Transverse colon (tissue), 4 donors: ENCODE results near the gene LMO1. TPM values are rescaled to one million over a fixed set of nuclear protein-coding genes. Genes with fewer than 3 reads are reported as not detected.

Source experiments
- DNase-seq: peaks from one replicate; pipeline ENCODE4 v3.0.0-alpha.2; 2019
- H3K27ac ChIP-seq, 4 donors: fragments of 200-600 bp; sonication (generic); 2 replicates each; pipeline ENCODE4 v1.5.1; 2016 to 2018; ENCODE audit warnings: inconsistent platforms in 4 of 4
- H3K27me3 ChIP-seq: fragments of 200-600 bp; sonication (generic); 2 replicates; pipeline ENCODE4 v1.5.1; 2017; ENCODE audit warnings: inconsistent platforms
- H3K36me3 ChIP-seq, 4 donors: fragments of 200-600 bp; sonication (generic); 2 replicates each; pipeline ENCODE4 v1.5.1; 2017 to 2019; ENCODE audit warnings: inconsistent platforms in 4 of 4
- H3K4me1 ChIP-seq, 4 donors: fragments of 200-600 bp; sonication (generic); 2 replicates each; pipeline ENCODE4 v1.5.1; 2017 to 2020; ENCODE audit warnings: inconsistent platforms in 4 of 4
- H3K4me3 ChIP-seq, 4 donors: fragments of 200-600 bp; sonication (generic); 1 replicate in 1 of 4; 2 replicates in 3 of 4; pipeline versions ENCODE4 v1.5.1 to v1.6.1; 2017 to 2019; ENCODE audit warnings: inconsistent platforms in 4 of 4
- H3K9me3 ChIP-seq, 2 donors: fragments of 200-600 bp; sonication (generic); 2 replicates each; pipeline ENCODE4 v1.5.1; 2017 to 2019; ENCODE audit warnings: inconsistent platforms in 2 of 2
- EP300 ChIP-seq: sonication (generic); formaldehyde crosslinking; IDR thresholded peaks from one replicate; pipeline ENCODE4 v1.6.1; 2017; ENCODE audit warnings: antibody characterized with exemption, low read depth
- POLR2A ChIP-seq: fragments of 450-650 bp; IDR thresholded peaks from one replicate; pipeline ENCODE4 v1.6.1; 2016; ENCODE audit warnings: antibody characterized with exemption, mild to moderate bottlenecking, moderate library complexity
- POLR2AphosphoS5 ChIP-seq, 3 donors: sonication (generic); formaldehyde crosslinking; IDR thresholded peaks; one replicate each; pipeline ENCODE4 v1.6.1; 2016; ENCODE audit warnings: antibody characterized with exemption in 3 of 3
- WGBS, 2 donors: methylation state at CpG; one replicate each; pipeline ENCODE4 v1.1.5; 2018; ENCODE audit warnings: low coverage in 1 of 2; 5-methylcytosine and 5-hydroxymethylcytosine counted together
- in situ Hi-C, 4 donors: fragments of 200-750 bp; cut with MboI; loops; one replicate each; pipeline versions ENCODE4 v1.15.0 to v1.15.1; 2017; ENCODE audit warnings: low sequenced_read_pairs in 3 of 4, low pct_ligation_motif_present in 1 of 4, low pct_unique_long_range_greater_than_20kb in 1 of 4
- intact Hi-C: fragments of 100-400 bp; cut with DNase I; formaldehyde crosslinking; loops from one replicate; pipeline ENCODE4 v1.15.1; 2023; ENCODE audit warnings: low total_unique reads
- total RNA-seq, 4 donors: library from RNA; depleted of rRNA; stranded (reverse); fragments of >200 nt; gene quantifications; one replicate each; pipeline ENCODE4 v1.1.0, GENCODE V29; 2016
- TF ChIP-seq, protein P1 (sequence below), 5 experiments: fragments of 200-600 bp in 3 of 5; fragments of 450-650 bp in 2 of 5; sonication (generic) in 3 of 5; IDR thresholded peaks; 1 replicate in 2 of 5; 2 replicates in 3 of 5; pipeline ENCODE4 v1.5.1; 2016 to 2017; ENCODE audit warnings: antibody characterized with exemption in 5 of 5, inconsistent platforms in 3 of 5, mild to moderate bottlenecking in 2 of 5, moderate library complexity in 1 of 5

LMO1 gene
- total RNA-seq, 4 donors from 2014 or later, result not detected

DNA sequence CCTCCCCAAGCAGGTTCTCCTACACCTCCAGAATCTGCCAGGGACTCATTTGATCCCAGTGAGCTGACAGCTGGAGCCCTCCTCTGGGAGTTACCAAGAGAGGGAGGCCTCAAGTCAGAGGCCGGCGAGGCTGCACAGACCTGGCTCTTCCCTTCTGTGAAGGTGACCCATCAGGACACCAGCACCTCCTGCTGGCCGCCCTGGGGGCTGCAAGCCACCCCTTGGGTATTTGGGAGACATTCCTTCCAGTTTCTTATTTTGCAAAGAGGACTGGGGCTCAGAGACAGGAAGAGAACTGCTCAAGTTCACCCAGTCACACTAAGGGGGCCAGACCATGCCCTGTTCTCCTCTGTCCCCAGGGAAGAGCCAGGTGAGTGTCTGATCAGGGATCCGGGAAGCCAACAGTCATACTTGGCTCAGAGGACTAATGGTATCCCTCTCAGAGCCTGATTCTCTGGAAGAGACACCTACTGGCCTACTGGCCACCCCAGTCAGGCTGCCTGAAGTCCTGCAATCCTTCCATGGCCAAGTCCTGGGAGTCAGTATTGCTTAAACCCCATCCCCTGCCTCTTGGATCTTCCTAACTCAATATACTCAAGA, 54.4 kb downstream of the LMO1 start:
- Histone ChIP-seq H3K9me3 (no peaks in the 10 kb centered on the region), H3K27me3 (peaks cover 8% of the 10 kb centered on the region), H3K4me1 (peaks cover 0 to 5% (median 0%) of the 10 kb centered on the region in 4 donors), H3K36me3 (no peaks in the 10 kb centered on the region), H3K4me3 (no peak overlapping the region), H3K27ac (no peak overlapping the region)
- TF ChIP-seq, protein P1, sequence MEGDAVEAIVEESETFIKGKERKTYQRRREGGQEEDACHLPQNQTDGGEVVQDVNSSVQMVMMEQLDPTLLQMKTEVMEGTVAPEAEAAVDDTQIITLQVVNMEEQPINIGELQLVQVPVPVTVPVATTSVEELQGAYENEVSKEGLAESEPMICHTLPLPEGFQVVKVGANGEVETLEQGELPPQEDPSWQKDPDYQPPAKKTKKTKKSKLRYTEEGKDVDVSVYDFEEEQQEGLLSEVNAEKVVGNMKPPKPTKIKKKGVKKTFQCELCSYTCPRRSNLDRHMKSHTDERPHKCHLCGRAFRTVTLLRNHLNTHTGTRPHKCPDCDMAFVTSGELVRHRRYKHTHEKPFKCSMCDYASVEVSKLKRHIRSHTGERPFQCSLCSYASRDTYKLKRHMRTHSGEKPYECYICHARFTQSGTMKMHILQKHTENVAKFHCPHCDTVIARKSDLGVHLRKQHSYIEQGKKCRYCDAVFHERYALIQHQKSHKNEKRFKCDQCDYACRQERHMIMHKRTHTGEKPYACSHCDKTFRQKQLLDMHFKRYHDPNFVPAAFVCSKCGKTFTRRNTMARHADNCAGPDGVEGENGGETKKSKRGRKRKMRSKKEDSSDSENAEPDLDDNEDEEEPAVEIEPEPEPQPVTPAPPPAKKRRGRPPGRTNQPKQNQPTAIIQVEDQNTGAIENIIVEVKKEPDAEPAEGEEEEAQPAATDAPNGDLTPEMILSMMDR (IDR thresholded peaks at IDR 0.05), result peak in 2 of 5 experiments; percentile 25 to 31
- TF ChIP-seq POLR2AphosphoS5 (IDR thresholded peaks at IDR 0.05), result no peak
- DNase-seq, result no peak
- intact Hi-C loops, result no loop called here
- WGBS, 2 donors, result 68% methylated on average over 4 of the region's 4 CpGs; no CpG with 5 or more reads in 1 of the 2 donors
- in situ Hi-C loops, result no loop called here

DNA sequence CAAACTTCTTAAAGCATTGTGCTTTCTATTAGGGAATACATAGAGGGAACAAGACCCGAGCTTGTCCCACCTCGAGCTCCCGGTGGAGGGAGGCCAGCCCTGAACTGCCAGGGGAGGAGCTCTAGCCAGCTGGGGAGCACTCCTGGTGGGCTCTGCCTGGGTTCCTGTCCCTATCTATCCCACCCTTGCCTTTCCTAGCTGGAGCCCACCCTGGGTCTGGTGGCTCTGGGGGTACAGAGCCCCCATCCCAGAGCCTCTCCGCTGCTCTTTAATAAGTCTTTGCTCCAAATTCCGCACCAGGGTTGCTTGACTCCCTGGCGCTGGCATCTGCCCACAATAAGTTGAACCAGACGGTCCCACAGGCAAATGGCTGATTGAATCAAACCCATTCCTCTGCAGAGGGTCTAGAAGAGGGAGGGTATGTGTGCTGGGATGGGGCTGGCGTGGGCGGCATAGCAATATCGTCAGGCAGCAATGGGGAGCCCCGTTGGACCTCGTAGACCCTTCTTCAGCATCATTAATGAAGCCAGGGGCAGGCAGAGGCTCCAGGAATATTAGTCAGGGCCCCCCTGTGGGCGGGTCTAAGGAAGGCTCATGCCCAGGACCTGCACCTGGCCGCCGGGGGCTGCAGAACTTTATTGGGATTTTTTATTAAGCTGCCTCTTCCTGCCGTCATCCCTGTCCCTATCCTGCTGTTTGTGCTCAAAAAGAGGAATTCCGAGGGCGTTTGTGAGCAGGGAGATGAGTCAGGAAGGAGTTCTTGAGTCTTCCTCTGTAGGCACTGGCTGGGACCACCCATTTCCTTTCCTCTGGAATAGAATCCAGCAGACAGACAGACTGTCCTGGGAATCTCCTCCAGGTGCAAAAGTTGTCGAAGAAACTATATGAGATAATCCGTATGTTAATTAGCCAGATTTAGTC, 56.3 kb downstream of the LMO1 start:
- Histone ChIP-seq H3K4me1 (peaks cover 0 to 5% (median 0%) of the 10 kb centered on the region in 4 donors), H3K27me3 (peaks cover 8% of the 10 kb centered on the region), H3K9me3 (no peaks in the 10 kb centered on the region), H3K36me3 (no peaks in the 10 kb centered on the region), H3K27ac (peak overlapping the region; percentile 46 to 68 (median 48)), H3K4me3 (no peak overlapping the region)
- in situ Hi-C loops (no loop called here), intact Hi-C loops (no loop called here)
- 55 to 65% methylated on average over 2 to 20 of the region's 20 CpGs for WGBS, 2 donors
- DNase-seq, result no peak
- no peak for TF ChIP-seq POLR2AphosphoS5 (IDR thresholded peaks at IDR 0.05)
- TF ChIP-seq POLR2A, result no peak
- no peak for TF ChIP-seq EP300
- TF ChIP-seq, protein P1 (IDR thresholded peaks at IDR 0.05), result no peak

DNA sequence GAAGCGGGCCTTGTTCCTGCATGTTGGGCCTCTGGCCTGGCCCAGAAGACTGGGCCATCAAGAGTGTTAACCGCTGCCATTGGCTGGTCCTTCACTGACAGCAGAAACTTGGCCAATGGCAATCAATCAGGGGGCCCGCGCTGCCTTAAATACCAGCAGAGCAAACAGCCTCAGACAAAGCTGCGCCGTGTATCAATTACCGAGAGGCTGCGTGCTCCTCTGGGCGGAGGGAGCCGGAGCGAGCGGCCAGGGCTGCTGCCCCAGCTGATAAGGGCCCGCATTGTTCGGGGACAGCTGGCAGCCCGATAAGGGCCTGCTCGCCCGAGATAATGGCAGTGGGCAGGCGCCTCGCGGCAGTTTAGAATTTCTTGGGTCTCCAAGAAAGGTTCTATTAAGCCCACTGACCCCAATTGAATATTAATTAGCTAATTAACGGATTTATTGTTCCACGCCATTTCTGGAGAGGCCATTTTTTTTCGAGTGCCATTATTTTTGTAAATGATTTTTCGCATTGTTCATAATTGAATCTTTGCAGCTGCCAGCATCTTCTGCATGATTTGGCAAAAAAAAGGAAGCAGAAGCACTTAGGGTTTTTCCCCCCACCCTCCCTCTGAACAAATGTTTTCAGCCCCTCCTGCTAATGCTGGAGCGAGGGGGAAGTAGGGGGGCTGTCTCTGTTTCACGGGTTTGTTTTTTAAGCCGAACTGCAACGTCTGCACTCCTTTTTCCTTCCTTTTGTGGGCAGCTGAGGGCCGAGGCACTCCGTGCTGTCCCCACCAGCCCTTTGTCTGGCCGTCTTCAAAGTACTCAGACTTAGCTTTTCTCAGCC, 57.2 kb downstream of the LMO1 start:
- Histone ChIP-seq H3K4me3 (no peak overlapping the region), H3K4me1 (peaks cover 0 to 5% (median 0%) of the 10 kb centered on the region in 4 donors), H3K9me3 (no peaks in the 10 kb centered on the region), H3K27me3 (peaks cover 8% of the 10 kb centered on the region), H3K36me3 (no peaks in the 10 kb centered on the region), H3K27ac (peak overlapping the region; percentile 46 to 68 (median 48))
- TF ChIP-seq, protein P1 (IDR thresholded peaks at IDR 0.05), result no peak
- no peak for TF ChIP-seq POLR2A
- no peak for TF ChIP-seq EP300
- TF ChIP-seq POLR2AphosphoS5 (IDR thresholded peaks at IDR 0.05), result no peak
- no peak for DNase-seq
- in situ Hi-C loops, result no loop called here
- intact Hi-C loops, result no loop called here
- WGBS, 2 donors, result 38 to 61% methylated on average over 9 to 30 of the region's 31 CpGs

DNA sequence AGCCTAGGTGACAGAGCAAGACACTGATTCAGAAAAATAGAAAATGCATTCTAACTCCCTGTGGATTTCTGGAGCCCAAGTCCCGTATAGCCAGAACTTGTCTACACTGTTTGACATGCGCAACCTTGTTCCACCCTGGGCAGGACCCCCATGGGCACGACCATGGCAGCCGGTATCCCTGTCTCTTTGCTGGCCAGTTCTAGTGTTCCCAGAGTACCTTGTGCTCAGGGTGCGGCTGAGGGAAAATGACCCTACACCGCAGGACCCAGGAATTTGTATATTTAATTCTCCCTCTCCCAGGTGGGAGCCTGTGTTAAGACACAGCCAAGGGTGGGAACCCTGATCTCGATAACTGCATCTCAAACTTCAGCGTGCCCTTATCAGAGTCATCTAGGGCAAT, 58.1 kb downstream of the LMO1 start:
- DNase-seq, result no peak
- 93% methylated on average over 8 of the region's 8 CpGs; no CpG with 5 or more reads in 1 of the 2 donors for WGBS, 2 donors
- intact Hi-C loops, result no loop called here
- Histone ChIP-seq H3K27me3 (peaks cover 8% of the 10 kb centered on the region), H3K4me1 (peaks cover 0 to 5% (median 0%) of the 10 kb centered on the region in 4 donors), H3K27ac (peak overlapping the region in 2 of 4 donors; percentile 17 to 31), H3K36me3 (no peaks in the 10 kb centered on the region), H3K4me3 (no peak overlapping the region), H3K9me3 (no peaks in the 10 kb centered on the region)
- TF ChIP-seq POLR2AphosphoS5 (IDR thresholded peaks at IDR 0.05) (no peak), POLR2A (no peak), EP300 (no peak)
- TF ChIP-seq, protein P1 (IDR thresholded peaks at IDR 0.05), result no peak
- in situ Hi-C loops, result no loop called here
